Adrenal gland (tissue), 12 donors: Measurements from ENCODE around the gene SYNCRIP. TPM values are rescaled to one million over a fixed set of nuclear protein-coding genes. Genes with fewer than 3 reads are reported as not detected.
A peak's percentile ranks its signal among the peaks of the same experiment; 100 is the strongest.

ENCODE experiments used
- DNase-seq, 7 donors: peaks; one replicate each; pipeline ENCODE4 v3.0.0-alpha.2; 2019 to 2020
- H3K27ac ChIP-seq, 5 donors: fragments of 200-600 bp; sonication (generic) in 4 of 5; 1 replicate in 3 of 5; 2 replicates in 2 of 5; pipeline versions ENCODE4 v1.5.1 to v1.8.0; 2016 to 2020; ENCODE audit warnings: mild to moderate bottlenecking in 1 of 5
- H3K27me3 ChIP-seq: fragments of 200-600 bp; 2 replicates; pipeline ENCODE4 v1.8.0; 2021
- H3K36me3 ChIP-seq, 2 donors: fragments of 200-600 bp; replicated peaks in 1 of 2; 1 replicate in 1 of 2; 2 replicates in 1 of 2; pipeline versions ENCODE4 v1.5.1 to v1.8.0; 2018 to 2022
- H3K4me1 ChIP-seq, 2 donors: fragments of 200-600 bp; replicated peaks in 1 of 2; 1 replicate in 1 of 2; 2 replicates in 1 of 2; pipeline versions ENCODE4 v1.5.1 to v1.8.0; 2018 to 2021
- H3K4me3 ChIP-seq, 4 donors: fragments of 200-600 bp; sonication (generic) in 3 of 4; one replicate each; pipeline ENCODE4 v1.5.1; 2016 to 2018
- H3K9me3 ChIP-seq, 3 donors: fragments of 200-600 bp; sonication (generic) in 1 of 3; replicated peaks in 1 of 3; 1 replicate in 2 of 3; 2 replicates in 1 of 3; pipeline versions ENCODE4 v1.5.1 to v1.8.0; 2016 to 2021
- POLR2A ChIP-seq, 2 donors: fragments of 450-650 bp; IDR thresholded peaks; one replicate each; pipeline ENCODE4 v1.6.1; 2017; ENCODE audit warnings: antibody characterized with exemption in 2 of 2, mild to moderate bottlenecking in 2 of 2, moderate library complexity in 1 of 2
- WGBS, 4 donors: extraction: QIAGEN DNeasy Blood & Tissue Kit in 2 of 4; methylation state at CpG; one replicate each; pipeline versions ENCODE4 v1.1.5 to v1.1.7; 2013 to 2017; 5-methylcytosine and 5-hydroxymethylcytosine counted together
- intact Hi-C, 2 donors: fragments of 100-400 bp; cut with DNase I; formaldehyde crosslinking; loops; one replicate each; pipeline versions ENCODE4 v1.14.1 to v1.15.0; 2022 to 2023
- polyA plus RNA-seq, 3 donors: library from polyadenylated mRNA; stranded (reverse); fragments of 200-250 nt in 2 of 3; fragments of 350-450 nt in 1 of 3; fragmentation: Illumina TruSeq in 1 of 3; extraction: RNeasy Lipid Tissue Mini Kit (QIAGEN cat#74804) in 1 of 3; gene quantifications; one replicate each; pipeline ENCODE4 v1.2.3, GENCODE V29; 2013 to 2014
- total RNA-seq, 9 donors: library from RNA; depleted of rRNA in 4 of 9; stranded (reverse); fragments of >200 nt in 4 of 9; fragments of 120-200 nt in 1 of 9; fragmentation: NEBNext Ultra II Directional in 1 of 9; extraction: Animal tissue kit (Norgen Biotek cat#: 25700) in 1 of 9; gene quantifications; one replicate each; pipeline versions ENCODE4 v1.1.0 to v1.2.4, GENCODE V29; 2013 to 2023
- TF ChIP-seq, protein P1 (sequence below), 6 experiments: fragments of 450-650 bp in 4 of 6; fragments of 200-600 bp in 2 of 6; sonication (generic) in 1 of 6; IDR thresholded peaks; 1 replicate in 5 of 6; 2 replicates in 1 of 6; pipeline versions ENCODE4 v1.5.1 to v1.8.0; 2016 to 2021; ENCODE audit warnings: antibody characterized with exemption in 6 of 6, mild to moderate bottlenecking in 2 of 6, moderate library complexity in 1 of 6
- donor health status: healthy with polysubstance abuse.
- donor health status: Bipolar disorder and iron deficiency.
- donor health status: DM: yes; HTN: yes; CAD: no.
- donor health status: DM: no; HTN: no; CAD: no.
- donor health status: DM: no; HTN: no; CAD: no.
- donor health status: DM: yes; HTN: yes; CAD: no.

SYNCRIP gene
- total and polyA plus RNA-seq, 12 donors, result 21.9 to 173 (median 54.9) TPM

DNA sequence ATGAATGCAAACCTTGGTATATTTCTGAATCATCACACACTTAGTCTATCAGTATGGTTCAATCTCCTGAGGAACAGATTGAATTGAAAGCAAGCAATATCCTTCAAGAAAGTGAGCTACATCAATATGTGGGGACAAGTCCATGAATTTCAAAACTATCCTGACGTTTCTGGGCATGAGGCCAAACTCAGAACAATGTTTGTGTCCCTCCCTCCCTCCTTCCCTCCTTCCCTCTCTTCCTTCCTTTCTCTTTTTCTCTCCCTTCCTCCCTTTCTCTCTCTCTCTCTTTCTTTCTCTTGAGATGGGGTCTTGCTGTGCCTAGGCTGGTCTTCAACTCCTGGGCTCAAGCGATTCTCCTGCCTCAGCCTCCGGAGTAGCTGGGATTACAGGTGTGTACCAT is 27.9 kb upstream of the SYNCRIP start:
- TF ChIP-seq, protein P1, sequence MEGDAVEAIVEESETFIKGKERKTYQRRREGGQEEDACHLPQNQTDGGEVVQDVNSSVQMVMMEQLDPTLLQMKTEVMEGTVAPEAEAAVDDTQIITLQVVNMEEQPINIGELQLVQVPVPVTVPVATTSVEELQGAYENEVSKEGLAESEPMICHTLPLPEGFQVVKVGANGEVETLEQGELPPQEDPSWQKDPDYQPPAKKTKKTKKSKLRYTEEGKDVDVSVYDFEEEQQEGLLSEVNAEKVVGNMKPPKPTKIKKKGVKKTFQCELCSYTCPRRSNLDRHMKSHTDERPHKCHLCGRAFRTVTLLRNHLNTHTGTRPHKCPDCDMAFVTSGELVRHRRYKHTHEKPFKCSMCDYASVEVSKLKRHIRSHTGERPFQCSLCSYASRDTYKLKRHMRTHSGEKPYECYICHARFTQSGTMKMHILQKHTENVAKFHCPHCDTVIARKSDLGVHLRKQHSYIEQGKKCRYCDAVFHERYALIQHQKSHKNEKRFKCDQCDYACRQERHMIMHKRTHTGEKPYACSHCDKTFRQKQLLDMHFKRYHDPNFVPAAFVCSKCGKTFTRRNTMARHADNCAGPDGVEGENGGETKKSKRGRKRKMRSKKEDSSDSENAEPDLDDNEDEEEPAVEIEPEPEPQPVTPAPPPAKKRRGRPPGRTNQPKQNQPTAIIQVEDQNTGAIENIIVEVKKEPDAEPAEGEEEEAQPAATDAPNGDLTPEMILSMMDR (IDR thresholded peaks at IDR 0.05), result no peak
- no peak for TF ChIP-seq POLR2A (IDR thresholded peaks at IDR 0.05)
- no peak overlapping the region for H3K4me3 ChIP-seq
- peak in 6 of 7 donors; percentile 22 to 62 (median 33) for DNase-seq
- peaks cover 0 to 2% of the 10 kb centered on the region in 2 donors for H3K36me3 ChIP-seq
- H3K9me3 ChIP-seq, result no peaks in the 10 kb centered on the region
- H3K27ac ChIP-seq, result no peak overlapping the region
- H3K27me3 ChIP-seq, result no peaks in the 10 kb centered on the region
- intact Hi-C loops, result loop anchor here in 1 of 2 donors (10.0 kb wide), 1 partner anchor 76 kb away; the partner anchor contains the start of gene SNX14
- peaks cover 13 to 28% of the 10 kb centered on the region in 2 donors for H3K4me1 ChIP-seq
- 61 to 68% (median 66%) methylated on average over 3 of the region's 3 CpGs for WGBS, 4 donors

DNA sequence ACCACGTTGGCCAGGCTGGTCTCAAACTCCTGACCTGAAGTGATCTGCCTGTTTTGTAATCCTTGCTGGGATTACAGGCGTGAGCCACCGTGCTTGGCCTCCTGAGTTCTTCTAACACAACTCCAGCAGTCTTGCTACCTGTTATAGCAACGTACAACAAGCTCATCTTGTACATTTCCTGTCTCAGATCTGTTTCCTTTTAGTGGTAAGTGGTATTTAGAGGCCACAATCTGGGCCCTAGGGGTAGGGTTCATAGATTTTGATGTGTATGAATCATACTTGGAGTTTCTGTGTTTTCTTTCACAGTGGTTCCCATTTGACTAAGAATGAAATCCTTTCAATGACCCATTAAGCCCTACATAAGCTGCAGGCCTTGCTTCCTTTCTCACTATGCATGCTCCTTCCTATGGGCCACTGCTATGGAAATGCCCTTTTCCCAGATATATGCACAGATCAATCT is 27.1 kb upstream of the SYNCRIP start:
- WGBS, 4 donors, result 47 to 70% (median 63%) methylated on average over 4 of the region's 4 CpGs
- Histone ChIP-seq H3K4me3 (no peak overlapping the region), H3K9me3 (no peaks in the 10 kb centered on the region), H3K4me1 (peaks cover 9 to 20% of the 10 kb centered on the region in 2 donors), H3K27me3 (no peaks in the 10 kb centered on the region), H3K36me3 (peaks cover 0 to 6% of the 10 kb centered on the region in 2 donors), H3K27ac (no peak overlapping the region)
- intact Hi-C loops, result loop anchor here in 1 of 2 donors (10.0 kb wide), 1 partner anchor 75 kb away; the partner anchor contains the start of gene SNX14
- no peak for DNase-seq
- TF ChIP-seq, protein P1 (IDR thresholded peaks at IDR 0.05), result no peak
- TF ChIP-seq POLR2A (IDR thresholded peaks at IDR 0.05), result no peak

DNA sequence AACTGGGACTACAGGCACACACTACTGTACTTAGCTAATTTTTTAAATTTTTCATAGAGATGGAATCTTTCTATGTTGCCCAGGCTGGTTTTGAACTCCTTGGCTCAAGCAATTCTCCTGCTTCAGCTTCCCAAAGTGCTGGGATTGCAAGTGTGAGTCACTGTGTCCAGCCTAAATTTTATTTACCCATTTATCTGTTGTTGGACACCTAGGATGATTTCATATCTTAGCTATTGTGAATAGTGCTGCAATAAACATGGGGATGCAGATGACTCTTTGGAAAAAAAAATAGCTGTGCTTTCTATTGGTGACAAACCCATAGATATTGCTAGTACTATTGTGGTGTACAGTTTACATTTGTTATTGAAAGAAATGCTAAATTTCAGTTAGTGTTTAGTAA is 19.6 kb upstream of the SYNCRIP start:
- Histone ChIP-seq H3K4me1 (no peaks in the 10 kb centered on the region), H3K9me3 (no peaks in the 10 kb centered on the region), H3K27me3 (no peaks in the 10 kb centered on the region), H3K36me3 (peaks cover 0 to 6% of the 10 kb centered on the region in 2 donors), H3K4me3 (no peak overlapping the region), H3K27ac (no peak overlapping the region)
- intact Hi-C loops, result no loop called here
- no peak for TF ChIP-seq POLR2A (IDR thresholded peaks at IDR 0.05)
- TF ChIP-seq, protein P1 (IDR thresholded peaks at IDR 0.05), result no peak
- no peak for DNase-seq

DNA sequence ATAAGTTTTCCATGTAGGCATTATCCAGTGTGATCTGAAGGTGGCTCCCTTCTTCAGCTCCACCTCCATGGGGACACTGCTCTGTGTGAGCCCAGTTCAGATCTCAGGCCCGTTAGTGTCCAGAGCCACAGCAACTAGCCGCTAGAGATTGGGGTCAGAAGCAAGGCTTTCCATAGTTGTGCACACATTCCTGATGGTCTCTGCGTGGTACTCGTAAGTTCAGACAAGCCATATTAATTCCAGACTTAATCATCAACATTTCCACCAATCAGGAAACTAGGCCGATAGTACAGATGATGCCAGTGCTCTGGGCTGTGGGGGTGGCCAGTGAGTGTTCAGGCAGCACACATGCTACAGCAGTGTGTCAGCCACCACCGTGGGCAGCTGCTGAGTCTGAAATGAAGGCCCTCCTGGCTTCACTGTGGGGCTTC is 17.5 kb upstream of the SYNCRIP start:
- Histone ChIP-seq H3K4me3 (no peak overlapping the region), H3K9me3 (no peaks in the 10 kb centered on the region), H3K27me3 (no peaks in the 10 kb centered on the region), H3K27ac (no peak overlapping the region), H3K36me3 (peaks cover 0 to under 1% of the 10 kb centered on the region in 2 donors), H3K4me1 (no peaks in the 10 kb centered on the region)
- no peak for DNase-seq
- WGBS, 4 donors, result 80 to 88% (median 86%) methylated on average over 5 to 6 of the region's 6 CpGs
- TF ChIP-seq, protein P1 (IDR thresholded peaks at IDR 0.05), result no peak
- no peak for TF ChIP-seq POLR2A (IDR thresholded peaks at IDR 0.05)
- intact Hi-C loops, result no loop called here
